Endothelial cell (in vitro differentiated cells): Measurements from ENCODE around the gene RRM1. TPM values are rescaled to one million over a fixed set of nuclear protein-coding genes. Genes with fewer than 3 reads are reported as not detected.
"Not testable (repeated sequence)": the region's sequence is repeated elsewhere in the genome, so short reads cannot be mapped to it uniquely, and the experiment has no call there.

Experiments
- DNase-seq: peaks from one replicate; pipeline ENCODE4 v3.0.0; 2021; ENCODE audit warnings: low spot score
- H3K27ac Mint-ChIP-seq: one replicate; pipeline ENCODE4 v1.8.0; 2021; ENCODE audit warnings: mixed read lengths, inconsistent platforms; ENCODE audit not compliant: unreplicated experiment
- H3K27me3 Mint-ChIP-seq: one replicate; pipeline ENCODE4 v1.8.0; 2021; ENCODE audit warnings: mild to moderate bottlenecking, moderate library complexity, mixed read lengths, inconsistent platforms; ENCODE audit not compliant: unreplicated experiment
- H3K36me3 Mint-ChIP-seq: one replicate; pipeline ENCODE4 v1.8.0; 2021; ENCODE audit warnings: mild to moderate bottlenecking, low read depth, mixed read lengths, inconsistent platforms; ENCODE audit not compliant: unreplicated experiment
- H3K4me1 Mint-ChIP-seq: one replicate; pipeline ENCODE4 v1.8.0; 2021; ENCODE audit warnings: mild to moderate bottlenecking, mixed read lengths, inconsistent platforms; ENCODE audit not compliant: unreplicated experiment
- H3K4me3 Mint-ChIP-seq: one replicate; pipeline ENCODE4 v1.8.0; 2021; ENCODE audit warnings: mild to moderate bottlenecking, mixed read lengths, inconsistent platforms; ENCODE audit not compliant: unreplicated experiment
- H3K9me3 Mint-ChIP-seq: one replicate; pipeline ENCODE4 v1.8.0; 2021; ENCODE audit warnings: mixed read lengths, inconsistent platforms; ENCODE audit not compliant: unreplicated experiment
- CTCF ChIP-seq: fragments of 200-600 bp; sonication (generic); IDR thresholded peaks from one replicate; pipeline ENCODE4 v1.5.0; 2021; ENCODE audit warnings: antibody characterized with exemption; ENCODE audit not compliant: unreplicated experiment
- total RNA-seq: library from RNA; stranded (reverse); fragmentation: NEBNext Ultra II Directional; extraction: Animal tissue kit (Norgen Biotek cat#: 25700); gene quantifications from one replicate; pipeline ENCODE4 v1.2.1, GENCODE V29; 2021; ENCODE audit not compliant: unreplicated experiment

RRM1 gene
- total RNA-seq, 1 donor from 2014 or later, result 48.0 TPM

- peaks cover 1% of the 10 kb centered on the region for H3K36me3 Mint-ChIP-seq
- no peak overlapping the region for H3K4me3 Mint-ChIP-seq
- peaks cover 6% of the 10 kb centered on the region for H3K4me1 Mint-ChIP-seq
- no peak overlapping the region for H3K27ac Mint-ChIP-seq
- DNase-seq, result no peak
- peaks cover 4% of the 10 kb centered on the region for H3K27me3 Mint-ChIP-seq
- H3K9me3 Mint-ChIP-seq, result no peaks in the 10 kb centered on the region
- no peak for TF ChIP-seq CTCF
Observed at GRCh38 chr11:4146070-4146771, 51.6 kb downstream of the RRM1 start.

- TF ChIP-seq CTCF, result no peak
- no peaks in the 10 kb centered on the region for H3K9me3 Mint-ChIP-seq
- H3K27ac Mint-ChIP-seq, result no peak overlapping the region
- no peak overlapping the region for H3K4me3 Mint-ChIP-seq
- H3K27me3 Mint-ChIP-seq, result peaks cover 4% of the 10 kb centered on the region
- H3K36me3 Mint-ChIP-seq, result no peaks in the 10 kb centered on the region
- H3K4me1 Mint-ChIP-seq, result peaks cover 6% of the 10 kb centered on the region
- DNase-seq, result no peak
Observed at GRCh38 chr11:4146772-4147098, 52.1 kb downstream of the RRM1 start.

- H3K4me1 Mint-ChIP-seq, result no peaks in the 10 kb centered on the region
Observed at GRCh38 chr11:4154503-4154902, 59.9 kb downstream of the RRM1 start.

GRCh38 chr11:4156571-4156970, 62.0 kb downstream of the RRM1 start:
- no peak overlapping the region for H3K4me3 Mint-ChIP-seq
- no peaks in the 10 kb centered on the region for H3K9me3 Mint-ChIP-seq
- no peaks in the 10 kb centered on the region for H3K36me3 Mint-ChIP-seq
- H3K27me3 Mint-ChIP-seq, result no peaks in the 10 kb centered on the region
- H3K4me1 Mint-ChIP-seq, result no peaks in the 10 kb centered on the region
- H3K27ac Mint-ChIP-seq, result no peak overlapping the region
- no peak for TF ChIP-seq CTCF
- no peak for DNase-seq

More at GRCh38 chr11:4154503-4154902, 59.9 kb downstream of the RRM1 start:
- Mint-ChIP-seq H3K27me3 (no peaks in the 10 kb centered on the region), H3K36me3 (no peaks in the 10 kb centered on the region), H3K27ac (no peak overlapping the region), H3K9me3 (no peaks in the 10 kb centered on the region), H3K4me3 (no peak overlapping the region)
- DNase-seq, result no peak
- TF ChIP-seq CTCF, result no peak

GRCh38 chr11:4158818-4159217, 64.2 kb downstream of the RRM1 start:
- H3K27me3 Mint-ChIP-seq, H3K4me1 Mint-ChIP-seq, DNase-seq, H3K27ac Mint-ChIP-seq, H3K9me3 Mint-ChIP-seq, H3K4me3 Mint-ChIP-seq, H3K36me3 Mint-ChIP-seq: not testable (repeated sequence)
